GM23248 (cell line): Measurements from ENCODE around the gene DLX3. TPM values are rescaled to one million over a fixed set of nuclear protein-coding genes. Genes with fewer than 3 reads are reported as not detected.
A peak's percentile ranks its signal among the peaks of the same experiment; 100 is the strongest.

Experiments used
- DNase-seq: peaks from one replicate; pipeline ENCODE4 v3.0.0-alpha.2; 2015
- H2AFZ ChIP-seq: fragments of 200-600 bp; sonication (generic); 2 replicates; pipeline ENCODE4 v1.6.1; 2016; ENCODE audit warnings: antibody characterized with exemption
- H3F3A ChIP-seq: fragments of 200-600 bp; sonication (generic); 2 replicates; pipeline ENCODE4 v1.6.1; 2016; ENCODE audit warnings: mild to moderate bottlenecking, antibody characterized with exemption, mixed run types; ENCODE audit not compliant: insufficient read depth
- H3K27ac ChIP-seq: fragments of 200-600 bp; sonication (generic); 2 replicates; pipeline ENCODE4 v1.5.1; 2016; ENCODE audit warnings: mild to moderate bottlenecking
- H3K27me3 ChIP-seq: fragments of 200-600 bp; sonication (generic); replicated peaks from 2 replicates; pipeline ENCODE4 v1.6.1; 2016; ENCODE audit warnings: mild to moderate bottlenecking; ENCODE audit not compliant: insufficient read depth
- H3K36me3 ChIP-seq: fragments of 200-600 bp; sonication (generic); 2 replicates; pipeline ENCODE4 v1.6.1; 2016; ENCODE audit warnings: low read depth, mild to moderate bottlenecking
- H3K4me1 ChIP-seq: fragments of 200-600 bp; sonication (generic); 2 replicates; pipeline ENCODE4 v1.6.1; 2016; ENCODE audit warnings: mild to moderate bottlenecking; ENCODE audit not compliant: insufficient read depth
- H3K4me2 ChIP-seq: fragments of 200-600 bp; sonication (generic); one replicate; pipeline ENCODE4 v1.6.1; 2016; ENCODE audit warnings: mild to moderate bottlenecking; ENCODE audit not compliant: unreplicated experiment
- H3K4me3 ChIP-seq: fragments of 200-600 bp; sonication (generic); 2 replicates; pipeline ENCODE4 v1.5.1; 2016; ENCODE audit warnings: mild to moderate bottlenecking
- H3K79me2 ChIP-seq: fragments of 200-600 bp; sonication (generic); 2 replicates; pipeline ENCODE4 v1.6.1; 2016; ENCODE audit warnings: mild to moderate bottlenecking; ENCODE audit not compliant: insufficient read depth
- H3K9ac ChIP-seq: fragments of 200-600 bp; sonication (generic); 2 replicates; pipeline ENCODE4 v1.6.1; 2016; ENCODE audit warnings: mild to moderate bottlenecking
- H3K9me2 ChIP-seq: fragments of 200-600 bp; sonication (generic); 2 replicates; pipeline ENCODE4 v1.6.1; 2016; ENCODE audit warnings: mixed run types, mild to moderate bottlenecking, moderate library complexity; ENCODE audit not compliant: insufficient read depth
- H3K9me3 ChIP-seq: fragments of 200-600 bp; sonication (generic); one replicate; pipeline ENCODE4 v1.6.1; 2017; ENCODE audit warnings: low read depth
- H4K20me1 ChIP-seq: fragments of 200-600 bp; sonication (generic); 2 replicates; pipeline ENCODE4 v1.6.0; 2016; ENCODE audit not compliant: insufficient read depth
- EZH2 ChIP-seq: fragments of 200-600 bp; sonication (generic); IDR thresholded peaks from 2 replicates; pipeline ENCODE4 v1.6.1; 2018; ENCODE audit warnings: antibody characterized with exemption, mild to moderate bottlenecking; ENCODE audit not compliant: insufficient read depth, poor library complexity, severe bottlenecking
- EZH2phosphoT487 ChIP-seq: fragments of 200-600 bp; sonication (generic); IDR thresholded peaks from 2 replicates; pipeline ENCODE4 v1.6.1; 2018; ENCODE audit warnings: antibody characterized with exemption, moderate library complexity, mild to moderate bottlenecking, low read depth; ENCODE audit not compliant: insufficient read depth
- WGBS, 2 experiments: methylation state at CpG; one replicate each; pipeline ENCODE4 v1.1.6; 2015 to 2017; ENCODE audit warnings: low lambda C conversion rate in 2 of 2, low coverage in 1 of 2; ENCODE audit errors: missing lambda C conversion rate in 2 of 2; 5-methylcytosine and 5-hydroxymethylcytosine counted together
- in situ Hi-C: fragments of 300-500 bp; cut with MboI; formaldehyde crosslinking; loops from 2 replicates; pipeline ENCODE4 v1.15.0; 2020
- polyA plus RNA-seq: library from polyadenylated mRNA; unstranded; fragments of >200 nt; fragmentation: Nextera tagmentation; extraction: Ambion mirVana; gene quantifications from 2 replicates; pipeline ENCODE4 v1.2.1, GENCODE V29; 2016
- total RNA-seq: library from RNA; depleted of rRNA; stranded (reverse); fragments of >200 nt; shearing (Covaris generic); gene quantifications from 2 replicates; pipeline ENCODE4 v1.2.3, GENCODE V29; 2014

The DLX3 gene
- total and polyA plus RNA-seq, 2 experiments from 2014 or later = 0.43 to 1.0 TPM

DNA sequence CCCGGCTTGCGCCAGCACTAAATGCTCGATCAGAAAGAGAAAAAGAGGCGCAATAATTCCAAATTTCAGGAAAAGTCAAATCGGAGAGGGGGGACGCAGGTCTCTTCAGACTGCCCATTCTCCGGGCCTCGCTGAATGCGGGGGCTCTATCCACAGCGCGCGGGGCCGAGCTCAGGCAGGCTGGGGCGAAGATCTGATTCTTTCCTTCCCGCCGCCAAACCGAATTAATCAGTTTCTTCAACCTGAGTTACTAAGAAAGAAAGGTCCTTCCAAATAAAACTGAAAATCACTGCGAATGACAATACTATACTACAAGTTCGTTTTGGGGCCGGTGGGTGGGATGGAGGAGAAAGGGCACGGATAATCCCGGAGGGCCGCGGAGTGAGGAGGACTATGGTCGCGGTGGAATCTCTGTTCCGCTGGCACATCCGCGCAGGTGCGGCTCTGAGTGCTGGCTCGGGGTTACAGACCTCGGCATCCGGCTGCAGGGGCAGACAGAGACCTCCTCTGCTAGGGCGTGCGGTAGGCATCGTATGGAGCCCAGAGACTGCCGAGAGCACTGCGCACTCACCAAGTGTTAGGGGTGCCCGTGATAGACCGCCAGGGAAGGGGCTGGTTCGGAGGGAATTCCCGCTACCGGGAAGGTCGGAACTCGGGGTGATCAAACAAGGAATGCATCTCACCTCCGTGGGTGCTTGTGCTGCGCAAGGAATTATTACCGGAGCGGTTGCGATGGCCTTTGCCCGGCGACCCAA, 30.1 kb downstream of the DLX3 start:
- Histone ChIP-seq H3K27me3 (peaks cover 76% of the 10 kb centered on the region), H2AFZ (no peak overlapping the region), H3K79me2 (no peaks in the 10 kb centered on the region), H3K4me2 (no peak overlapping the region), H3F3A (peaks cover 8% of the 10 kb centered on the region), H3K4me3 (no peak overlapping the region), H3K9me3 (no peaks in the 10 kb centered on the region), H3K4me1 (no peaks in the 10 kb centered on the region), H3K9me2 (no peaks in the 10 kb centered on the region), H3K27ac (no peak overlapping the region), H3K36me3 (no peaks in the 10 kb centered on the region), H3K9ac (no peak overlapping the region), H4K20me1 (no peaks in the 10 kb centered on the region)
- DNase-seq = no peak
- 21 to 23% methylated on average over 52 of the region's 52 CpGs for WGBS, 2 experiments
- in situ Hi-C loops = no loop called here
- TF ChIP-seq EZH2phosphoT487 = peak; percentile 71; the same call in 1 of the 2 replicates
- TF ChIP-seq EZH2 = peak; percentile 86

- WGBS, 2 experiments = 25 to 30% methylated on average over 18 of the region's 18 CpGs
- TF ChIP-seq EZH2phosphoT487 = no peak
- TF ChIP-seq EZH2 = no peak
- no peak overlapping the region for H2AFZ ChIP-seq
Measured at GRCh38 chr17:49964303-49964768, 30.7 kb downstream of the DLX3 start.

DNA sequence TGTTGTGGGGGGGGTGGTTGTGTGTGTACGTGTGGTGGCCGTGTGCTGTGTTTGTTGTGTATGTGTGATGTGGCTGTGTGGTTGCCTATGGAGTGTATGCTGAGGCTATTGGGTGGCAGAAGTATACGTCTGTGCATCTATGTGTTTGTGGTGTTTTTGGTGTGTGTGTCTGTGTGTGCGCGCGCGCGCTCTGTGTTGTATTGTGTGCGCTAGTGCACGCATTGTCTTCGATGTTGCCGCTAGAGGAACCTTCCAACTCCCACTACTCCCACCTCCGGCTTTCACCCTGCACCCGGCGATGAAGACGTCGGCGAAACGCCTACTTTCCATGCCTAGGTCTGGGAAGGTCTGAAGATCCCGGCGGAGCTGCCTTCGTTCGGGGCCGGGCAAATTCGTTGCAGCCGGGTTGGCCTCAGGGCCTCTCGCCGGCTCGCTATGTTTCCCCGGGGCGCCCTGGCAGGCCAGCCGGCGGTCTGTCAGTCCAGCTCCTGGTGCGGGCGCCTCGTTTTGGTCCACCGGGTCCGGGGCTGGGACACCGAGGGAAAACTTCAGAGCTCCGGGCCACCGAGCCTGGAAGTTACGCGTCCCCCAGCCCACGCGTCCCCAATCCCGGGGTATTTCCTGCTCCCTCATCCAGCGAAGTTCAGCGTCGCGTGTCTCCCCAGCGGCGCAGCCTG, 31.3 kb downstream of the DLX3 start:
- Histone ChIP-seq H3K36me3 (no peaks in the 10 kb centered on the region), H3K4me1 (no peaks in the 10 kb centered on the region), H3K27ac (no peak overlapping the region), H3K4me3 (no peak overlapping the region), H3K9me2 (no peaks in the 10 kb centered on the region), H3K4me2 (no peak overlapping the region), H3F3A (peaks cover 7% of the 10 kb centered on the region), H3K79me2 (no peaks in the 10 kb centered on the region), H2AFZ (no peak overlapping the region), H4K20me1 (no peaks in the 10 kb centered on the region), H3K9ac (no peak overlapping the region), H3K9me3 (no peaks in the 10 kb centered on the region), H3K27me3 (peaks cover 66% of the 10 kb centered on the region)
- WGBS, 2 experiments = 10 to 11% methylated on average over 49 to 51 of the region's 52 CpGs
- in situ Hi-C loops = no loop called here
- TF ChIP-seq EZH2 (peak; percentile 87), EZH2phosphoT487 (no peak)
- DNase-seq = peak; percentile 36

More at GRCh38 chr17:49964303-49964768, 30.7 kb downstream of the DLX3 start:
- H3K4me2 ChIP-seq = no peak overlapping the region
- no peaks in the 10 kb centered on the region for H3K36me3 ChIP-seq
- H3K27ac ChIP-seq = no peak overlapping the region
- H3K9ac ChIP-seq = no peak overlapping the region
- H4K20me1 ChIP-seq = no peaks in the 10 kb centered on the region
- no peaks in the 10 kb centered on the region for H3K4me1 ChIP-seq
- H3K9me3 ChIP-seq = no peaks in the 10 kb centered on the region
- peaks cover 7% of the 10 kb centered on the region for H3F3A ChIP-seq
- H3K9me2 ChIP-seq = no peaks in the 10 kb centered on the region
- H3K4me3 ChIP-seq = no peak overlapping the region
- DNase-seq = no peak
- peaks cover 72% of the 10 kb centered on the region for H3K27me3 ChIP-seq
- H3K79me2 ChIP-seq = no peaks in the 10 kb centered on the region
- in situ Hi-C loops = no loop called here

GRCh38 chr17:49963309-49963625, 31.8 kb downstream of the DLX3 start:
- H3K79me2 ChIP-seq = no peaks in the 10 kb centered on the region
- H3K9me3 ChIP-seq = no peaks in the 10 kb centered on the region
- no peak overlapping the region for H3K4me2 ChIP-seq
- no peak for DNase-seq
- no peak overlapping the region for H3K4me3 ChIP-seq
- H3K27me3 ChIP-seq = peaks cover 64% of the 10 kb centered on the region
- WGBS, 2 experiments = 20 to 25% methylated on average over 4 of the region's 4 CpGs
- no peak overlapping the region for H2AFZ ChIP-seq
- peaks cover 7% of the 10 kb centered on the region for H3F3A ChIP-seq
- no peaks in the 10 kb centered on the region for H3K9me2 ChIP-seq
- H4K20me1 ChIP-seq = no peaks in the 10 kb centered on the region
- no peak overlapping the region for H3K9ac ChIP-seq
- no peak overlapping the region for H3K27ac ChIP-seq
- H3K4me1 ChIP-seq = no peaks in the 10 kb centered on the region
- H3K36me3 ChIP-seq = no peaks in the 10 kb centered on the region
- TF ChIP-seq EZH2 = no peak
- no peak for TF ChIP-seq EZH2phosphoT487
- in situ Hi-C loops = no loop called here
